ENCODE measurements around the gene MORC1.

The MORC1 gene

DNA sequence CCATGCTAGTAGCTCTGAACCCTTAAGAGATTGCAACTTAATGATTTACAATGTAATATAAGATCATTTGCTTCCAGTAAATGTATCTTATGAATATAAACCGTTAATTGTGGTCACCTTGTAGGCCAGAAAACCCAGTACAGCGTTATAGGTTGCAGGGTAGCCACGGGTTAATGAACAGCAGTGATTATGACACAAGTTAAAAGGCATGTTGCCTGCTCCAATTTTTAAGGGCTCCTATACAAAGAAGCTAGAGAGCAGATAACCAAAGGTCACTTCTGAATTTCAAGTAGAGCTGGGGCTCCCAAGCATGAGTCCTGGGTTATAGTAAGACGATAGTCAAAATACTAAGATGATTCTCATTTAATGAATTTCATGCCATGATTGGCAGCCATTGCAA is 177.8 kb downstream of the MORC1 start:
- no peak for DNase-seq (ENCODE audit: low read depth, low spot score)

DNA sequence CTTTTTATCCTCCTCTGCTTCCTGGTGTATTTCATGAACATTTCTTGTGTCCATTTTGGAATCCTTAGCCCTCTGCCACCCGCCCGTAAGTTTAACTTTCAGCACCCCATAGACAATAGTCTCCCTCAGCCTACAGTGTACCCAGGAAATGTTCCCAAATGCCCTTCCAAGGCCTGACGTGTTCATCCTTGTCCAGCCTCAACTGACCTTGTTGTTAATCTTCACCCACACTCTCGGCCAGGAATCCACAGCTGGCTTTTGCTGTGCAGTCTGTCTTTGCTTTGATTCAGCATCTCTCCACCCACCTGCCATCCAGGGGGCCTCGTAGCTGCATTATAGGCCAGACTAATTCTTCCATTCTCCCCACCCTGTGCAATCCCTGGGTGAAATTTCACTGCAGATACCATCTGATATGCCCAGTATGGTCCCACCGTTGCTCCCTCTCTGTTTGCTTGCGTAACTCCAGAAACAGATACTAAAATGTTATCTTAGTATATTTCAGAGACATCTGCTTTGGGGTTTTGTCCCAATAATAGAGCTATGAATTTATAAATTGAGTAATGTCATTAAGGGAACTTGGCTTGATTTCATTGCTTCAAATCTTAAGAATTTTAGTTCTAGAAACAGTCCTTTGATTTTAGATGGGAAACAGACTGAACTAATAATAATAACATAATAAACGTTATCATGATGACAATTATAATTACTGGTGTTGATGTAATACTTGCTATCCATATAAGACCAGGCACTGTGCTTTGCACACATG is 180.8 kb downstream of the MORC1 start:
- no peak for DNase-seq (ENCODE audit: low read depth, low spot score)

DNA sequence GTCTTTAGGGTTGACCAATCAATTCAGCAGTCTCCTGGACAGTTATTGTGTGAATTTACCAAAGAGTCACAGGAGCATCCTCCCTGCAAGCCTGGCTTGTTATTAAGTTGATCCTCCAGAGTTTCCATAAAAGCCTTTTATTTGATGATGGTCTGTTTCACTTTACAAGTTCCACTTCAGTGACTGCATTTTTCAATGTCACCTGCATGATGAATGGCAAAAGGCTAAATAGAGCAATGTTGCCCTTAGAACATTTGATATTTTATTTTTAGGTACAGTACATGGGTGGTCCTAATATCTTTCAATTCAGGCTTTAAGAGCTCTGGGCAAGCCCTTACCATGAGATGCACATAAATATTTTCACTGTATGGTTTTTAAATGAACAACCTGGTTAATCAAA is 186.9 kb downstream of the MORC1 start:
- no peak for DNase-seq (ENCODE audit: low read depth, low spot score)

- DNase-seq (ENCODE audit: low read depth, low spot score) = no peak
Observed at GRCh38 chr3:108918866-108919265, 199.1 kb downstream of the MORC1 start.

DNA sequence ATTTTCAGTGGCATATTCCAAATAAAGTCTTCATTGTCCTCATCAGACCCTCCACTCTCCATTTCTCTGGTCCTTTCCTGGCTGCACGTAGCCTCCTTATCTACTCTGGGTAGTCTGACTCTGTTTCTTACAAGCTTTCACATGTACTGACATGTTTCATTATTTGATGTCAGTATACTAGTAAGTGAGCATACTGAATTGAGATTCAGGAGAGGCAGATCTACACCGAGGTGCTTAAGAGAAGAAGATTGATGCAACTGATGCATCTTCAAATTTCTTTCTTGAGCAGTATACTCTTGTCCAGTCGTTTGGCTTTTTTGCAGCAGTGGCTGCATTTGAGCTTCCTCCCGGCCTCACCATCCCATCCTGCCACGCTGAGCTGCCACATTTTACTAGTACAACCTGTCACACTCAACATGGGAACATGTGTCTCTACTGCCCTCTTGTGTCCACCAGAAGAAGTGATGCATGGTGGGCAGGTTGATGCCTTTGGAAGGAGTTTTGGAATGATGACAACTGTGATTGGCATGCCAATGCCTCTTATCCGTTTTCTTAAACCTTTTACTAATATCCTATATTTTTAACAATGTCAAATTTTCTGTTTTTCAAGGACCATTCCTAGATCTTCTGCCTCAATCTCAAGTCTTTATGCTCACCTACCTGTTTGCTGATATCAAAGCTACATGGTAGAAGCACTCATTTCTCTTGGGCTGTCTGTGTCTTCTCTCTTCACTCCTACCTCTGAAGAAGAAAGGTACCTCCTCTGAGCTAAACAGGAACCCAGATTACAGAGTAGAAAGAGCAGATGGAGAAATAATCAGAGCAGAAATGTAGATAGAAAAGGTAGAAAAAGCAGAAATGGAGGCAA is 202.9 kb downstream of the MORC1 start:
- peak; percentile 6 for DNase-seq (ENCODE audit: low read depth, low spot score)

GRCh38 chr3:108909799-108910198 is 208.1 kb downstream of the MORC1 start:
- DNase-seq (ENCODE audit: low read depth, low spot score) = no peak
